Vagina (tissue), 2 donors: Measurements from ENCODE around the gene AJAP1.

ENCODE experiments used
- CTCF ChIP-seq, 3 experiments: fragments of 450-650 bp in 2 of 3; fragments of 200-600 bp in 1 of 3; sonication (generic) in 1 of 3; IDR thresholded peaks; one replicate each; pipeline ENCODE4 v1.5.1; 2017 to 2019; ENCODE audit warnings: antibody characterized with exemption in 3 of 3, mild to moderate bottlenecking in 2 of 3, moderate library complexity in 2 of 3
- POLR2A ChIP-seq, 2 donors: fragments of 450-650 bp; IDR thresholded peaks; one replicate each; pipeline ENCODE4 v1.6.1; 2017; ENCODE audit warnings: antibody characterized with exemption in 2 of 2, mild to moderate bottlenecking in 2 of 2, moderate library complexity in 2 of 2

GRCh38 chr1:4633346-4633745 lies 21.1 kb upstream of the AJAP1 start:
- TF ChIP-seq POLR2A (IDR thresholded peaks at IDR 0.05) (no peak), CTCF (IDR thresholded peaks at IDR 0.05) (no peak)
